PC-9 (cell line): ENCODE results near the gene RPL39L.

Source experiments
- EZH2 ChIP-seq: fragments of 200-600 bp; sonication (generic); IDR thresholded peaks from 2 replicates; pipeline ENCODE4 v1.8.0; 2017; ENCODE audit warnings: antibody characterized with exemption, low read depth
- TF ChIP-seq, protein P1 (sequence below): fragments of 200-600 bp; sonication (generic); conservative IDR thresholded peaks from 2 replicates; pipeline ENCODE4 v1.6.1; 2017; ENCODE audit warnings: mixed run types, antibody characterized with exemption, mild to moderate bottlenecking, moderate library complexity

DNA sequence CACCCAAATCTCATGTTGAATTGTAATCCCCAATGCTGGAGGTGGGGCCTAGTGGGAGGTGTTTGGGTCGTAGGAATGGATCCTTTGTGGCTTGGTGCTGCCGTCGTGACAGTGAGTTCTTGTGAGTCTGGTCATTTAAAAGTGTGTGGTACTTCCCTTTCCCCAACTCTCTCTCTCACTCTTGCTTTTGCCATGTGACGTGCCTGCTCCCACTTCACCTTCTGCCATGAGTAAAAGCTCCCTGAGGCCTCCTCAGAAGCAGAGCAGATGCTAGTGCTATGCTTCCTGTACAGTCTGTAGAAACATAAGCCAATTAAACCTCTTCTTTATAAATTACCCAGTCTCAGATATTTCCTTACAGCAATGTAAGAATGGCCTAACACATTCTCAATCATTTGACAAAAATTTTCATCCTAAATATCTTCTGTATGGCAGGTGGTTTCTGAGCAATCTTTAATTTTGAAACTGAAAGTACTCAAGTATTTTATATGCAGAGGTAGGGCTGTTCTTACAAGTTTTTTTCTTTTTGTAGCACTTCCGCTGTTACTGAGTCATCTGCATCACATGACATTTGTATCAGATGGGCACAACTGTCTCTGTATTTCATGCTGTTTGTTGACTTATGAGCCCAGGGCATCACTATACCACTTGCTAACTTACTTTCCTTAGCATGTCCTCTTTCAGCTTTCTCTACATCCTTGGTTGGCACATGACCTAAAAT lies 8.8 kb downstream of the RPL39L start:
- TF ChIP-seq, protein P1, sequence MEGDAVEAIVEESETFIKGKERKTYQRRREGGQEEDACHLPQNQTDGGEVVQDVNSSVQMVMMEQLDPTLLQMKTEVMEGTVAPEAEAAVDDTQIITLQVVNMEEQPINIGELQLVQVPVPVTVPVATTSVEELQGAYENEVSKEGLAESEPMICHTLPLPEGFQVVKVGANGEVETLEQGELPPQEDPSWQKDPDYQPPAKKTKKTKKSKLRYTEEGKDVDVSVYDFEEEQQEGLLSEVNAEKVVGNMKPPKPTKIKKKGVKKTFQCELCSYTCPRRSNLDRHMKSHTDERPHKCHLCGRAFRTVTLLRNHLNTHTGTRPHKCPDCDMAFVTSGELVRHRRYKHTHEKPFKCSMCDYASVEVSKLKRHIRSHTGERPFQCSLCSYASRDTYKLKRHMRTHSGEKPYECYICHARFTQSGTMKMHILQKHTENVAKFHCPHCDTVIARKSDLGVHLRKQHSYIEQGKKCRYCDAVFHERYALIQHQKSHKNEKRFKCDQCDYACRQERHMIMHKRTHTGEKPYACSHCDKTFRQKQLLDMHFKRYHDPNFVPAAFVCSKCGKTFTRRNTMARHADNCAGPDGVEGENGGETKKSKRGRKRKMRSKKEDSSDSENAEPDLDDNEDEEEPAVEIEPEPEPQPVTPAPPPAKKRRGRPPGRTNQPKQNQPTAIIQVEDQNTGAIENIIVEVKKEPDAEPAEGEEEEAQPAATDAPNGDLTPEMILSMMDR = no peak
- no peak for TF ChIP-seq EZH2
